Measurements from ENCODE around the gene ARSB.

Gene ARSB

DNA sequence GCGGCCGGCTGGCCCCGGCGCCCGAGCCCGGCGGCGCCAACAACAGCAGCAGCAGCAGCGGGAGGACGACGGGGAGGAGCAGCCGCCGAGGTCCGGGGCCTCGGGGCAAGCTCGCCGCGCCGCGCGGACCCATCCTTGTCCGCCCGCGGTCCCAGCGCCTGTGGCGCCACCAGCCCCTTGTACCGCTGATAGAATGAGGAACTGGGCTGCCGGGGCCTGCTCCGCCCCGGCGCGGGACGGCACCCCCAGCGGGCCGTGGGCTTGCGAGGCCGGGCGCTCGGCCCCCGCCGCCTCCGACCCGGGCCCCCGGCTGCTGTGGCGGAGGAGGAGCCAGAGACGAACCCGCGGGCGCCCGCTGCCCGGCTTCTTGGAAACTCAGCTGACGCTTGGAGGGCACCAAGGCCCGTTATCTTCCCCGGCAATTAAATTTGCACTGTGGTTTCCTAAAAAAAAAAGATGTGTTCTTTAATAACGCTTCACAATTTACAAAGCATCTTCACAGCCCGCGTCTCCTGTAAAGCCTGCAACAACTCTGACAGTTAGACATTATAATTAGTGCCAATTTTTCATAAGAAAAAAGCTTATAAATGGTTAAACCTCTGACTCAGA, at the start of gene ARSB:
Gene ARSB, minus strand, starts transcription at position 195 of the 609 bp plus-strand sequence. Its CDS starts 62 bp downstream, at position 133.
- FAIRE-seq (no peak), DNase-seq (ENCODE audit: insufficient read length, low spot score) (no peak)

DNA sequence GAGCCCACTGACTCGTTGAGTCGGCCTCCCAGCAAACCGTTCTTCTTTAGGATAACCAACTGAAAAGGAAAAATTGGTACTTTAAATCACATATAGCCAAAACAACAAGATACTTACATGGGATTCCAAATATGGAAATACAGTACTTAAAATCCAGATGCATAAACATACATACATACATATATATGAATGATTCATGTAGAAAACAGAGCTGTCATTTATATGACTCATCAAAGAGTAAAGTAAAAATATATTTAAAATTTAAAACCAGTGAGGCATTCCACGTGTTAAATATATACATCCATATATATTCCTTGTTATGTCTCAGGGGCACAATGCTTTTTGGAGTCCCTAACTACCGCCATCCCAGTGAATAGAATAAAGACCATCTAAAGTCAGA, 47.7 kb upstream of the ARSB start:
- no peak for DNase-seq (ENCODE audit: insufficient read length, low spot score)
- FAIRE-seq = no peak

DNA sequence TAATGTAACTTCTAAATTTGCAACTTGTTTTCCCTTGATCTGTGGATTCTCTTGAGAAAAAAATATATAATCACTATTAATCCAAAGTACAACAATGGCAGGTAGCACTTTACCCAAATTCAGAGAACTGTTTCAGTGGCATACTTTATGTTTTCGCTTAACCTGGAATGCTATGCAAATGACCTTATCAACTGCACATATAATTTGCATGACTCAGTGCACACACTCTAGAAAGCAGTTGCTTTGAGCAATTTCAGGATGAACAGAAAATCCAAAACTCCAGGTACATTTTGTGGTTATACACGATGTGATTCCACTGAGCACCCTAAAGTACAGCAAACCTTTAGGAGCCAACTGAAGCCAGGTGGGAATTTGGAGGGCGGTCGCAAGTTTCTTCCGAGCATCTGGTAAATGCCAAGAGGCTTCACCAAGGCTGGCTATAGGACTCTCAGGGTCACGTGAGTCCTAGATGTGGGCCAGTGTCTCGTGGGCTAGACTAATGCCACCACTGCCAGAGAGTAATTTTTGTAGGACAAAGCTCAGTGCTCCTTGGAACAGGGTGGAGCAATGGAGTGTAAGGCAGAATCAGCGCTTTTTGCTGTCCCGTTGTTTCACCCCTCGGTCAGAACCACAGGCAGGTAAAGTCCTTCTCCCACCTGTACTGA, 47.1 kb upstream of the ARSB start:
- no peak for FAIRE-seq
- no peak for DNase-seq (ENCODE audit: insufficient read length, low spot score)

DNA sequence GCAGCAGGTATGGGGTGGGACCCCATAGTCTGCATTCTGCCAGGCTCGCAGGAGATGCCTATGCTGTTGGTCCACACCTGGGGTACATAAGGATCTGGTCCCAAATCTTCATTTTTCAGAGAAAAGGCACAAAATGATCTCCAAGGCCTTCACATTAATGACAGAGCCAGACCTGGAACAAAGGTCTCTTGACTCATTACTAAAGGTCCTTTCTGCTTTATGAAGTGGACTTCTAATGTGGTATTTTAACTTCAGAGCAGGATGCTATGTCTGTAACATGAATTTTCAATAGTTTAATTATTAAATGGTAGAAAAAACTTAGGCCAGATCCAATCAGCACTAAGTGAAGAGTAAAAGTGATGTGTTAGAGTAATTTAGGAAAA, 46.4 kb upstream of the ARSB start:
- DNase-seq (ENCODE audit: insufficient read length, low spot score) = no peak
- no peak for FAIRE-seq

- FAIRE-seq = no peak
- no peak for DNase-seq (ENCODE audit: insufficient read length, low spot score)
These were observed 45.8 kb upstream of the ARSB start for GRCh38 chr5:79030663-79031484.

DNA sequence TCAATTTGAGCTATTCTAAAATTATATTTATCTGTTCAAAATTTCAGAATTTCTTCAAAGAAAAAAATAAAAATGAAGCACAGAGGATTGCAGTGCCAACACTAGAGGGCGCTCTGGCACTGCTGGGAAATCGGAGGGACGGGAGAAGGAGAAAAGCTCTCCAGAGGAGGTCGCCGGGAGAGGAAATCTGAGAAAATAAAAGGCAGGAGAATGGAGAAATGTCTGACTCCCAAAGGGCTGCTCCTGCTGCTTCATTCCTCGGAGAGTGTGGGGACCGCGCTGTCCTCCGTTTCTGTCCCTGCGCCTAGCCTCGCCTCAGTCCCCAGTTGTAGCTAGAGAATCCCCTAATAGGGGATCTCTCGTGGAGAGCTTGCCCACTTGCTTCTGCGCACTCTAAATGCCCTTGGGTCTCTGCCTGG, 40.0 kb upstream of the ARSB start:
- FAIRE-seq = peak; percentile 89

GRCh38 chr5:79023947-79024346, 38.8 kb upstream of the ARSB start:
- FAIRE-seq = no peak
- DNase-seq (ENCODE audit: insufficient read length, low spot score) = no peak

More for the DNA sequence above, 40.0 kb upstream of the ARSB start:
- DNase-seq (ENCODE audit: insufficient read length, low spot score) = peak; percentile 9

DNA sequence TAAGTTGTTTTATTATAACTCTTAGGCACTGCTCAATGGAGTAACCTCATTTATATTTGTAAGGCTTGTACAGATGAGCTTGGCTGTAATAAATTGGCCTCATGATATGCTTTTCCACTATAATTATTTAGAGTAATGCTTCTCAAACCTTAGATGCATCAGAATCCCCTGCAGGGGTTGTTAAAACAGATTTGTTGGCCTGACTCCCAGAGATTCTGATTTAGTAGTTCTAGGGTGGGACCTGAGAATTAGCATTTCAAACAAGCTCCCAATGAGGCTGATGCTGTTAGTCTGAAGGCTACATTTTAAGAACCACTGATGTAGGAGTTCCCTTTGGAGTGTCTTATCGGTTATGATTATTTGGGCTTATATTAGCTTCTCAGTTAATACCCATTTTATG, 38.2 kb upstream of the ARSB start:
- DNase-seq (ENCODE audit: insufficient read length, low spot score) = no peak
- FAIRE-seq = no peak

GRCh38 chr5:79022771-79023170, 37.7 kb upstream of the ARSB start:
- no peak for FAIRE-seq
- DNase-seq (ENCODE audit: insufficient read length, low spot score) = no peak

DNA sequence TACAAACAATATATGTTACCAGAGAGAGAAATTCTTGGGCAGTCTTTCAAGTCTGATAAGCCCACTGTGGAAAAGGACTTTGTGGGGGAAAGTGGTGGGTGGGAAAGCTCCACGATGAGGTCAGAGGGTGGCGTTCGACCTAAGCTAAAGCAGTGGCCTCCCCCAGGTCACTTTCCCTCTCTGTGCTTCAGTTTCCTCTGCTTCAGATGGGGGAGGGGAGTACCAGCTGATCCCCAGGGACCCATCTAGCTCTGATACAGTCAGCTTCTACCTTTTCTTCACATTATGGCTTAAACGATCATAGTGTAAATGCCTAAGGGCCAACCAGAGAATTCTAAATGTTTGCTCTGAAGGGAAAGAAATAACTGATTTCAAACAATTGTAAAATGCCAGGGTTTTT, 36.6 kb upstream of the ARSB start:
- FAIRE-seq (no peak), DNase-seq (ENCODE audit: insufficient read length, low spot score) (no peak)

GRCh38 chr5:79020861-79021561, 35.9 kb upstream of the ARSB start:
- peak; percentile 96 for FAIRE-seq
- DNase-seq (ENCODE audit: insufficient read length, low spot score) = peak; percentile 28

DNA sequence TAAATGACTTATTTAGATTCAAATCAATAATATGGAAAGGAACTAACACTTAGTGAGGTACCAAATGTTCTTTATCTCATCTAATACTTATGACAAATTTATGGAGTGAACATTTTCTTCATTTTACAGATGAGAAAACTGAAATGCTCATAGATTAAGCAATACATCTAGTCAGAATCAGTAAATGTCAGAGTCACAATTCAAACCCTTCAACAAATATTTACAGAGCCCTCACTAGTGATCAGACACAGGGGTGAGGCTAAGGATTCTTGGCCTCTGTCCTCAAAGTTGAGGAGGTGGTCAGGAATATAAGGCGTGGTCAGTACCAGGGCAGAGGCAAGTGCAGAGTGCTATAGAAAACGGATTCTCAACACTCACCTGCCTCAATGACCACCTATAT, 29.5 kb upstream of the ARSB start:
- FAIRE-seq (no peak), DNase-seq (ENCODE audit: insufficient read length, low spot score) (no peak)

DNA sequence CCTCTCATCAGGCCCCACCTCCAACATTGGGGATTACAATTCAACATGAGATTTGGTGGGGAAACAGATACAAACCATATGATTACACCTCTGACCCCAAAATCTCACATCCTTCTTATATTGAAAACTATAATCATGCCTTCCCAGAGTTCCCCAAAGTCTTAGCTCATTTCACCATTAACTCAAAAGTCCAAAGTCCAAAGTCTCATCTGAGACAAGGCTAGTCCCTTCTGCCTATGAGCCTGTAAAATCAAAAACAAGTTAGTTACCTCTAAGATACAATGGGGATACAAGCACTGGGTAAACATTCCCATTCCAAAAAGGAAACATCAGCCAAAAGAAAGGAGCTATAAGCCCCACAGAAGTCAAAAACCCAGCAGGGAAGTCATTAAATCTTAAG, 26.8 kb upstream of the ARSB start:
- no peak for FAIRE-seq
- no peak for DNase-seq (ENCODE audit: insufficient read length, low spot score)

GRCh38 chr5:79011219-79011836, 26.2 kb upstream of the ARSB start:
- DNase-seq (ENCODE audit: insufficient read length, low spot score) = no peak
- no peak for FAIRE-seq

DNA sequence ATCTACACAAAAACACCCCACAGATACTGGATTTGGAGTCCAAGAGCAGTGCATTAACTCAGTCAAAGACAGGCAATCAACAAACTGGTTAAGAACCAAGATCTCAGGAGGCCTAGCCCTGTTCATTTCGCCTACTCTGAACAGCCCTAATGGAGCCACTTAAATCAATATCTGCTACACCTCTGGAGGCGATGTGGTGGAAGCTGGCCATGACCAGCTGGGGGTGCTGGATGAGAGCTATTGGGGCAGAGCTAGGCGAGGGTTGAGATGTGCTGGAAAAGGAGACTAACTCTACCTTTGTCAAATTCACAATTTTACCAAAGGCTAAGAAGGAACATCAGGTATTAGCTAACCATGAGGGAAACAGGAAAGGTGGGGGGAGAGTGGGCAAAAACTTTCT, 23.3 kb upstream of the ARSB start:
- DNase-seq (ENCODE audit: insufficient read length, low spot score) (no peak), FAIRE-seq (no peak)

- DNase-seq (ENCODE audit: insufficient read length, low spot score) (no peak), FAIRE-seq (no peak)
These were observed 22.8 kb upstream of the ARSB start for GRCh38 chr5:79007872-79008271.

- no peak for FAIRE-seq
- DNase-seq (ENCODE audit: insufficient read length, low spot score) = no peak
These were observed 21.0 kb upstream of the ARSB start for GRCh38 chr5:79005936-79006631.

- DNase-seq (ENCODE audit: insufficient read length, low spot score) (no peak), FAIRE-seq (no peak)
These were observed 20.0 kb upstream of the ARSB start for GRCh38 chr5:79005151-79005550.

DNA sequence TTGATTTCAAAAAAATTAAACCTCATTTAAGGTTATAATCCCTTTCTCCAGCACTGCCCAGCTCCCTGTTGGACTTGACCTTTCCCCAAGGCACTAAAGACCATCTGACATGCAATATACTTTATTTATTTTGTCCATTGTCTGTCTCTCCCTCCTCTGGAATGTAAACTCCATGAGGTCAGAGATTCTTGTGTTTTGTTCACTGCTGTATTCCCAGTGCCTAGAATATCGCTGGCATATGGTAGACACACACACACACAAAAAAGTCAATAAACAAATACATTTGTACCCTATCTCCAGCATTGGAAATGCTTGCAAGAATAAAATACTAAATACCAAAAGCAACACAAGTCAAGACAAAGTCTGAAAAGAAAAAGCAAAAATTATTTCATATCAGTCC, 17.3 kb upstream of the ARSB start:
- no peak for DNase-seq (ENCODE audit: insufficient read length, low spot score)
- no peak for FAIRE-seq

GRCh38 chr5:79001471-79001870, 16.4 kb upstream of the ARSB start:
- DNase-seq (ENCODE audit: insufficient read length, low spot score) (no peak), FAIRE-seq (no peak)
